Tibial nerve (tissue), 3 donors: ENCODE measurements around the gene DAZAP1.

Experiments used
- POLR2A ChIP-seq, 2 donors: fragments of 450-650 bp; IDR thresholded peaks; one replicate each; pipeline ENCODE4 v1.6.1; 2017; ENCODE audit warnings: antibody characterized with exemption in 2 of 2, mild to moderate bottlenecking in 2 of 2, moderate library complexity in 2 of 2
- TF ChIP-seq, protein P1 (sequence below), 5 experiments: fragments of 200-600 bp in 3 of 5; fragments of 450-650 bp in 2 of 5; sonication (generic) in 3 of 5; IDR thresholded peaks; one replicate each; pipeline ENCODE4 v1.5.1; 2016 to 2019; ENCODE audit warnings: antibody characterized with exemption in 5 of 5, mild to moderate bottlenecking in 3 of 5, moderate library complexity in 2 of 5

GRCh38 chr19:1377176-1377964 is 30.0 kb upstream of the DAZAP1 start:
- TF ChIP-seq, protein P1, sequence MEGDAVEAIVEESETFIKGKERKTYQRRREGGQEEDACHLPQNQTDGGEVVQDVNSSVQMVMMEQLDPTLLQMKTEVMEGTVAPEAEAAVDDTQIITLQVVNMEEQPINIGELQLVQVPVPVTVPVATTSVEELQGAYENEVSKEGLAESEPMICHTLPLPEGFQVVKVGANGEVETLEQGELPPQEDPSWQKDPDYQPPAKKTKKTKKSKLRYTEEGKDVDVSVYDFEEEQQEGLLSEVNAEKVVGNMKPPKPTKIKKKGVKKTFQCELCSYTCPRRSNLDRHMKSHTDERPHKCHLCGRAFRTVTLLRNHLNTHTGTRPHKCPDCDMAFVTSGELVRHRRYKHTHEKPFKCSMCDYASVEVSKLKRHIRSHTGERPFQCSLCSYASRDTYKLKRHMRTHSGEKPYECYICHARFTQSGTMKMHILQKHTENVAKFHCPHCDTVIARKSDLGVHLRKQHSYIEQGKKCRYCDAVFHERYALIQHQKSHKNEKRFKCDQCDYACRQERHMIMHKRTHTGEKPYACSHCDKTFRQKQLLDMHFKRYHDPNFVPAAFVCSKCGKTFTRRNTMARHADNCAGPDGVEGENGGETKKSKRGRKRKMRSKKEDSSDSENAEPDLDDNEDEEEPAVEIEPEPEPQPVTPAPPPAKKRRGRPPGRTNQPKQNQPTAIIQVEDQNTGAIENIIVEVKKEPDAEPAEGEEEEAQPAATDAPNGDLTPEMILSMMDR (IDR thresholded peaks at IDR 0.05) = no peak
- no peak for TF ChIP-seq POLR2A (IDR thresholded peaks at IDR 0.05)
